Lower leg skin (tissue), 4 donors: ENCODE data around the gene SIGLEC9. TPM values are rescaled to one million over a fixed set of nuclear protein-coding genes. Genes with fewer than 3 reads are reported as not detected.

Source experiments
- DNase-seq, 2 donors: peaks; one replicate each; pipeline ENCODE4 v3.0.0-alpha.2; 2019; ENCODE audit warnings: low spot score in 2 of 2
- H3K4me3 ChIP-seq: fragments of 200-600 bp; sonication (generic); 2 replicates; pipeline ENCODE4 v1.5.1; 2017; ENCODE audit warnings: mild to moderate bottlenecking, low read depth; ENCODE audit not compliant: poor library complexity, severe bottlenecking
- CTCF ChIP-seq, 3 donors: fragments of 450-650 bp; IDR thresholded peaks; one replicate each; pipeline ENCODE4 v1.5.1; 2016; ENCODE audit warnings: antibody characterized with exemption in 3 of 3, mild to moderate bottlenecking in 3 of 3, moderate library complexity in 2 of 3
- POLR2A ChIP-seq, 2 donors: fragments of 450-650 bp; IDR thresholded peaks; one replicate each; pipeline ENCODE4 v1.6.1; 2016 to 2017; ENCODE audit warnings: antibody characterized with exemption in 2 of 2, mild to moderate bottlenecking in 1 of 2, moderate library complexity in 1 of 2
- WGBS, 2 donors: methylation state at CpG; one replicate each; pipeline ENCODE4 v1.1.5; 2018; 5-methylcytosine and 5-hydroxymethylcytosine counted together
- intact Hi-C: fragments of 100-400 bp; cut with DNase I; formaldehyde crosslinking; loops from one replicate; pipeline ENCODE4 v1.15.0; 2023; ENCODE audit warnings: low total_unique reads
- total RNA-seq, 4 donors: library from RNA; depleted of rRNA; stranded (reverse); fragments of >200 nt; gene quantifications; one replicate each; pipeline ENCODE4 v1.1.0, GENCODE V29; 2016

The SIGLEC9 gene
- total RNA-seq, 4 donors from 2014 or later = 0.15 to 2.7 (median 1.2) TPM

GRCh38 chr19:51110666-51110971 lies 14.1 kb upstream of the SIGLEC9 start:
- intact Hi-C loops = no loop called here
- DNase-seq = no peak
- no peak overlapping the region for H3K4me3 ChIP-seq
- TF ChIP-seq CTCF (IDR thresholded peaks at IDR 0.05) = no peak
- no peak for TF ChIP-seq POLR2A (IDR thresholded peaks at IDR 0.05)
- WGBS, 2 donors = 71 to 80% methylated on average over 1 of the region's 1 CpG

GRCh38 chr19:51111606-51112005 lies 13.1 kb upstream of the SIGLEC9 start:
- TF ChIP-seq POLR2A (IDR thresholded peaks at IDR 0.05) (no peak), CTCF (IDR thresholded peaks at IDR 0.05) (no peak)
- H3K4me3 ChIP-seq = no peak overlapping the region
- WGBS, 2 donors = 42 to 46% methylated on average over 6 of the region's 6 CpGs
- intact Hi-C loops = no loop called here
- DNase-seq = no peak

GRCh38 chr19:51114087-51114729 lies 10.5 kb upstream of the SIGLEC9 start:
- no peak for DNase-seq
- TF ChIP-seq POLR2A (IDR thresholded peaks at IDR 0.05) (no peak), CTCF (IDR thresholded peaks at IDR 0.05) (no peak)
- WGBS, 2 donors = 75 to 76% methylated on average over 6 of the region's 6 CpGs
- H3K4me3 ChIP-seq = no peak overlapping the region
- intact Hi-C loops = no loop called here

GRCh38 chr19:51116736-51117286 lies 7.9 kb upstream of the SIGLEC9 start:
- intact Hi-C loops = no loop called here
- no peak for DNase-seq
- no peak overlapping the region for H3K4me3 ChIP-seq
- WGBS, 2 donors = 62 to 69% methylated on average over 6 of the region's 6 CpGs
- TF ChIP-seq CTCF (IDR thresholded peaks at IDR 0.05) = no peak
- TF ChIP-seq POLR2A (IDR thresholded peaks at IDR 0.05) = no peak

GRCh38 chr19:51119101-51119500 lies 5.6 kb upstream of the SIGLEC9 start:
- intact Hi-C loops = no loop called here
- 54 to 58% methylated on average over 4 of the region's 4 CpGs for WGBS, 2 donors

More at GRCh38 chr19:51119101-51119500, 5.6 kb upstream of the SIGLEC9 start:
- no peak overlapping the region for H3K4me3 ChIP-seq
- no peak for DNase-seq
- TF ChIP-seq CTCF (IDR thresholded peaks at IDR 0.05) = no peak
- TF ChIP-seq POLR2A (IDR thresholded peaks at IDR 0.05) = no peak
